Measurements from ENCODE around the gene PLCB4. TPM values are rescaled to one million over a fixed set of nuclear protein-coding genes. Genes with fewer than 3 reads are reported as not detected.

PLCB4 gene
- total RNA-seq, 1 experiment from 2014 or later: 10.1 TPM

- H3K4me1 ChIP-seq (ENCODE audit: insufficient read depth, low read length): no peaks in the 10 kb centered on the region
- no peaks in the 10 kb centered on the region for H3K79me2 ChIP-seq (ENCODE audit: insufficient read depth, low read length)
- no peak overlapping the region for H3K56ac ChIP-seq (ENCODE audit: insufficient read length, low read depth, low read length)
- no peaks in the 10 kb centered on the region for H3K23me2 ChIP-seq (ENCODE audit: insufficient read length, low read depth, low read length, poor library complexity, severe bottlenecking)
- no peak overlapping the region for H3K23ac ChIP-seq (ENCODE audit: insufficient read length, low read depth, low read length)
- no peak overlapping the region for H3T11ph ChIP-seq (ENCODE audit: low read length)
- Mint-ChIP-seq H3K36me3 (ENCODE audit: insufficient read depth in 1 of 3, low read depth in 3 of 3) (peaks cover 0 to 5% (median 0%) of the 10 kb centered on the region in 3 experiments; a peak in 2 of 7 replicates), H3K9me3 (no peaks in the 10 kb centered on the region; a peak in 1 of 5 replicates), H3K27ac (no peak overlapping the region), H3K4me3 (no peak overlapping the region), H3K4me1 (peaks cover 5 to 7% of the 10 kb centered on the region in 2 experiments), H3K27me3 (ENCODE audit: low read depth) (no peaks in the 10 kb centered on the region)
- H2BK5ac ChIP-seq (ENCODE audit: insufficient read length, low read length): no peak overlapping the region
- no peak overlapping the region for H2AFZ ChIP-seq (ENCODE audit: low read length)
- no peak overlapping the region for H4K5ac ChIP-seq (ENCODE audit: insufficient read length, low read depth, low read length)
- no peak overlapping the region for H3K14ac ChIP-seq (ENCODE audit: insufficient read depth, low read length)
- H2BK15ac ChIP-seq (ENCODE audit: low read depth, low read length): no peak overlapping the region
- DNase-seq: no peak
- no peaks in the 10 kb centered on the region for H4K20me1 ChIP-seq (ENCODE audit: control insufficient read depth, insufficient read depth, insufficient read length)
- H4K91ac ChIP-seq (ENCODE audit: insufficient read length, low read depth, low read length): no peak overlapping the region
- no peak overlapping the region for H3K9ac ChIP-seq (ENCODE audit: extremely low read depth, insufficient read length, low read length)
- H3K27me3 ChIP-seq (ENCODE audit: insufficient read depth, low read length): no peaks in the 10 kb centered on the region
- TF ChIP-seq, protein P1, sequence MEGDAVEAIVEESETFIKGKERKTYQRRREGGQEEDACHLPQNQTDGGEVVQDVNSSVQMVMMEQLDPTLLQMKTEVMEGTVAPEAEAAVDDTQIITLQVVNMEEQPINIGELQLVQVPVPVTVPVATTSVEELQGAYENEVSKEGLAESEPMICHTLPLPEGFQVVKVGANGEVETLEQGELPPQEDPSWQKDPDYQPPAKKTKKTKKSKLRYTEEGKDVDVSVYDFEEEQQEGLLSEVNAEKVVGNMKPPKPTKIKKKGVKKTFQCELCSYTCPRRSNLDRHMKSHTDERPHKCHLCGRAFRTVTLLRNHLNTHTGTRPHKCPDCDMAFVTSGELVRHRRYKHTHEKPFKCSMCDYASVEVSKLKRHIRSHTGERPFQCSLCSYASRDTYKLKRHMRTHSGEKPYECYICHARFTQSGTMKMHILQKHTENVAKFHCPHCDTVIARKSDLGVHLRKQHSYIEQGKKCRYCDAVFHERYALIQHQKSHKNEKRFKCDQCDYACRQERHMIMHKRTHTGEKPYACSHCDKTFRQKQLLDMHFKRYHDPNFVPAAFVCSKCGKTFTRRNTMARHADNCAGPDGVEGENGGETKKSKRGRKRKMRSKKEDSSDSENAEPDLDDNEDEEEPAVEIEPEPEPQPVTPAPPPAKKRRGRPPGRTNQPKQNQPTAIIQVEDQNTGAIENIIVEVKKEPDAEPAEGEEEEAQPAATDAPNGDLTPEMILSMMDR (conservative IDR thresholded peaks at IDR 0.05): no peak
- no peak overlapping the region for H3K27ac ChIP-seq (ENCODE audit: insufficient read length, low read depth, low read length)
- H2AK5ac ChIP-seq (ENCODE audit: insufficient read length, low read length): no peak overlapping the region
- no peak overlapping the region for H3K4me2 ChIP-seq (ENCODE audit: insufficient read depth, insufficient read length, low read length)
- H3K4ac ChIP-seq (ENCODE audit: low read depth, low read length): no peak overlapping the region
- no peak overlapping the region for H2BK20ac ChIP-seq (ENCODE audit: low read depth, low read length, poor library complexity, severe bottlenecking)
- H2BK120ac ChIP-seq (ENCODE audit: low read depth, low read length, poor library complexity, severe bottlenecking): no peak overlapping the region
- no peak overlapping the region for H2BK12ac ChIP-seq (ENCODE audit: insufficient read length, low read depth, low read length)
- no peak overlapping the region for H3K18ac ChIP-seq (ENCODE audit: insufficient read length, low read depth, low read length)
- no peaks in the 10 kb centered on the region for H3K9me3 ChIP-seq (ENCODE audit: control insufficient read depth, low read depth, low read length)
- no peaks in the 10 kb centered on the region for H3K79me1 ChIP-seq (ENCODE audit: insufficient read depth, low read depth, low read length, poor library complexity, severe bottlenecking)
- H4K8ac ChIP-seq (replicated peaks; ENCODE audit: insufficient read length, low read depth, low read length): no peak overlapping the region
Observed at GRCh38 chr20:9352739-9353138, 283.9 kb downstream of the PLCB4 start.
